Effector CD4-positive, alpha-beta T cell (primary cell): ENCODE results near the gene CADM1.

Source experiments
- DNase-seq: peaks from one replicate; pipeline ENCODE4 v3.0.0-alpha.2; 2020

The CADM1 gene

DNA sequence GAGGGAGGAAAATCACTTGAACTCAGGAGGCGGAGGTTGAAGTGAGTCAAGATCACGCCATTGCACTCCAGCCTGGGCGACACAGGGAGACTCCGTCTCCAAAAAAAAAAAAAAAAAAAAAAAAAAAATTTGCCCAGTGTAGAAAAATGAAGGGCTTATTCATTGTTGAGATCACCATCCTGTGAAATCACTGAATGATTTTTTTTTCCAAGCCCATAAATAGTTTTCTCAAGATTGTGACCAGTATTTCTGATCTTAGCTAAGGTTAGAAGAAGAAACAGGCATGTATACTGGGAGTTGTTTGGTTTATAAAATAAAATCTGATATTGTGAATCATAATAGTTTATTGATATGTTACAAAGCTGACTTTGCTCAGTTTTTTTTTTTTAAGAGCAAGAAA lies 269.4 kb downstream of the CADM1 start:
- DNase-seq = no peak

- no peak for DNase-seq
These were observed 277.7 kb downstream of the CADM1 start for GRCh38 chr11:115226556-115226955.

- no peak for DNase-seq
These were observed 279.7 kb downstream of the CADM1 start for GRCh38 chr11:115224551-115224950.

GRCh38 chr11:115222863-115223530 lies 281.2 kb downstream of the CADM1 start:
- no peak for DNase-seq

GRCh38 chr11:115222218-115222862 lies 281.9 kb downstream of the CADM1 start:
- no peak for DNase-seq

DNA sequence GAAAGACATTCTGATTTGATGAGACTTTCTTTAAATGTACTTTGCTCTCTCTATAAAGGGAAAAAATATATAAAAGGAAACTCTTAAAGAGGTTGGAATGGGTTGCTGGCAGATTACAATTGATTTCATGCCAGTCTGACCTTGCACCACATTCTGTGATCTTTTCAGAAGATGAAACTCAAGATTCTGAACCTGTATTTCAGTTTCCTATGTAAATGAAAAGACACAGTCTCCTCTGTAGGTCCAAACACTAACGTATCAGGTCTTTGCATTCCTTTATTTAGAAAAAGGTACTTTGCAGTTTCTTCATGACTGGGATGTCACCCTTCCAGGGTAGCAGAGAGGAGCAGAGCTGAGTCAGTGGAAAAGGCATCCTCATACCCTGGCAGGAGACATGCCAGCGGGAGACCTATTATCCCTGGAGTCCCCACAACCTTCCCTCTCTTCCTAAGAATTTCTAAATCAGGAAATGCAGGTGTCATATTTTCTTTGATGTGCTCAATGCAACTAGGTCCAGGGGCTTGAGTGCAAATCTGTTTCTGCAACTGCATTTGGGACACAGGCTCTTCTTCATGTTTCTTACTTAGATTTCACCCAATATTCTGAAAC lies 282.6 kb downstream of the CADM1 start:
- DNase-seq = no peak

- DNase-seq = no peak
These were observed 283.3 kb downstream of the CADM1 start for GRCh38 chr11:115220911-115221310.

DNA sequence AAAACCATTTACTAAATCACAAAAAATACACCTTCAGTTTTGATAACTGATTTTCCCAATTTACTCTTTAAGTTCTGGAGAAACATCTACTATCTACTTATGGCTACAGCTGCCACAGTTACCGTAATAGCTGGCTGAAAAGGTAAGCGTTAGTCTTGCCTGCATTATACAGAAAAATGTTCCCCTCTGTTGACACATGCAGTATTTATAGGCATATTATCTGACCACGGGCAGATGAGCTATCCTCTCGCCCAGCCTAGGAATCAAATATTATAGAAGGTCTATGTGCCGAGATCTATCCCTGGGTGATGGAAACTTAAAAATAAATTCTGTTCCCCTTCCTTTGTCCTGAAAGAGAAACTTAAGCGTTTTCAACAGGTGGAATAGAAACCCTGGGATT lies 283.8 kb downstream of the CADM1 start:
- DNase-seq = no peak

DNA sequence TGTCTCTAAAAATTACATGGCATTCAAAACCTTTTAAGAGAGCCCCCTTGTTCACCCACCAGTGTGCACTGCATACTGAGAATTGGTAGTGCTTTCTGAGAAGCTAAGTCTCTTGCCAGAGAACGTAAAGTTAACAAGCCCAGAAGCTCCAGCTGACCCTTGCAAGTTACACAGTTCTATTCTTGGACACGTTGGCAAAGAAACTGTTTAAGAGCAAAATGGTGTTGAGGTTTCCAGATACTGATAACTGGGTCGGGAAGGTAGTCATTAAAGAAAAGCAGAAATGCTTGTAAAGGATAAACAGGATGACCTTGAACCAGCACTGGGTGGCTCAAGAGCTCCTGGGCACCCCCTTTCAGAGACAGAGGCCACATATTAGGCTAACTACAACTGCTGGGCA lies 284.8 kb downstream of the CADM1 start:
- DNase-seq = no peak

DNA sequence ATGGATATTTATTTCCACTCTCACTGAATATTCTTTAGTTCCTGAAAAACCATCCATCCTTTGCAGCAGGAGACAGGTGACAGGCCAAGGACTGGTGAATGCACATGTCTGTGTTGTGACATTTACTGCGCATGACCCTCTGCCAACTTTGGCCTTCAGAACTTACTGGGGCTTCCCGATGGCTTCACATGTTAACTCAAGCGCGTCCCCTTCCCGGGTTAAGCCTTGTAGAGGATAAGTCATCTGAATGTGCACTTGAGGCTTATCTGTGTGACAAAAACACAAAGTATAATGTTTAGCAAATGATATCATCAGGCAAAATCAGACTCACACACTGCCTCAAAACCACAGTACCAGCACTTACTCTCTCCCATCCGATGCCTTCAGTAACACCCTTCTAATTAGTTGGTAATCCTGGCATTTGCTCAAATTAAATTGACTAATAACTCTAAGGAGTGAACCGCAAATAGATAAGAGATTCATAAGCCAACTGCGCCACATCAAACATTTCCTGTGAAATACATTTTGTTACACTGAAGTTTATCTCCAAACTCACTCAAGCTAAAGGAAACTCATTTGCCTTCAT lies 286.4 kb downstream of the CADM1 start:
- DNase-seq = no peak

- DNase-seq = no peak
These were observed 288.3 kb downstream of the CADM1 start for GRCh38 chr11:115215694-115216617.

DNA sequence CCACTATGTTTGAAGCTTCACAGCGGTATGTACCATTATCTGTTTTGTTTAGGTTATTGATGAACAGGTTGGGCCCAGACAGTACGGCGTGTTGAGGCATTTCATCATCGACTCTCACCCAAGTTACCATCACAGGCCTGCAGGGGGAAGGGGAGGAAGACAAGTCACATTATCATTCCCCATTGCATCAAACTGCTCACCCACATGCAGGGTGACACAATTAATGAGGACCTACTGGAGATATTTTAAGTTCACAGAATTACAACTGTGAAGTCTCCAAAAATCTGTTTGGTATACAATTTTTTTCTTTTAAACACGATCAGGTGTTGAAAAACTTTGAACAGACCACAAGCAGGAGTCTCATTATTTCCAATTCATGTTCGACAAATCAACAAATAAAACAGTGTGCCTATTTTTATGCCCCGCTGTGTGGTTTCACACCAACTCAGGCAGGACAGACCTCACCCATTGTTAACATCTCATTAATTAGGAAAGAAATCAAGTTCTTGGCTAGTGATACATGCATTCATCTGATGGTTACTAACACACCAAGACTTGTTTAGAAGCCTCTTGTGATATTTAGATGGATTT lies 289.5 kb downstream of the CADM1 start:
- no peak for DNase-seq

GRCh38 chr11:115213007-115213406 lies 291.2 kb downstream of the CADM1 start:
- DNase-seq = no peak

GRCh38 chr11:115208808-115209259 lies 295.4 kb downstream of the CADM1 start:
- DNase-seq = no peak

GRCh38 chr11:115207916-115208315 lies 296.3 kb downstream of the CADM1 start:
- DNase-seq = no peak

- DNase-seq = no peak
These were observed 297.0 kb downstream of the CADM1 start for GRCh38 chr11:115207166-115207591.

DNA sequence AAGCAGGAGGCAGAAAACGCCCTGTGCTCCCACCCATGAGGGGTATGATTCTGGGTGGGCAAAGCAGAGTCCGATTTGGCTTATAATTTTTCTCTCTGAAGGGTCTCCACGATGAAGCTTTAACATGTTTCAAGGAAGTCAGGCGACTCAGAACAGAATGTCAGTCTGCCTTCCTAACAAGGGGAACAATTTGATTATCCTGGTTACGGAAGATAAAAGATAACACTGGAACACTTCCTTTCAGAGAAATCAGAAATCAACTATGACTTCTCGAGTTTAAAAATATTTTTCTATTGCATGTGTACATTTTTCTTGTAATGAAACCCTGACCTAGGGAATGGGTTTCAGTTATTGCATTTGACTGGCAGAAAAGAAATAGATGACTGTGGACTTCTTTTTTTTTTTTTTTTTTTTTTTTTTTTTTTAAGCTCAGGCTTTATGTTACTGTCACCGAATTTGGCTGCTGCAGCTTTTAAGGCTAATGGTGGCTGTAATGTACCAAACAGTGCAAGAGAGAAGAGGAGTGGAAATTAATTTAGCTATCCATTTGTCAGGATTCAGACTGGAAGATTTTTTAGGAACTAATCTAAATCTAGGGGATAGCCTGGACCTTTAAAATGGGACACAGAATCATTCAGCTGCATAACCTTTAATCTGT lies 297.7 kb downstream of the CADM1 start:
- no peak for DNase-seq

GRCh38 chr11:115202900-115203552 lies 301.2 kb downstream of the CADM1 start:
- DNase-seq = no peak

DNA sequence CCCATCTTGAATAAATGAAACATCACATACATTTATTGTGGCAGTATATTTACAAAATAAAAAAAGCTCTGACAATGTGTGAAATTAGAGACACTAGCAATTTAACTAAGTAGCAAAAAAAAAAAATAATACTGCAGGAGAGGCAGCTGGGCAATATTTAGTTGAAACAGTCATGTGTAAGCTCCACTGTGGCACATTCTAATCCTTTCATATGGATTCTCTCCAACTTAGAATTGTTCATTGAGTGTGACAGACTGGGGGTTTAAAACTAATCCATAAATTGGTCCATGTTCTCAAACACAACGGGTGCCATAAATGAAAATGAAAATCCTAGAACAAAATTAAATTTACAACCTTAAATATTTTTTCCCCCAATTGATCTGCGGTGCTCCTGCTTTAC lies 302.1 kb downstream of the CADM1 start:
- no peak for DNase-seq

DNA sequence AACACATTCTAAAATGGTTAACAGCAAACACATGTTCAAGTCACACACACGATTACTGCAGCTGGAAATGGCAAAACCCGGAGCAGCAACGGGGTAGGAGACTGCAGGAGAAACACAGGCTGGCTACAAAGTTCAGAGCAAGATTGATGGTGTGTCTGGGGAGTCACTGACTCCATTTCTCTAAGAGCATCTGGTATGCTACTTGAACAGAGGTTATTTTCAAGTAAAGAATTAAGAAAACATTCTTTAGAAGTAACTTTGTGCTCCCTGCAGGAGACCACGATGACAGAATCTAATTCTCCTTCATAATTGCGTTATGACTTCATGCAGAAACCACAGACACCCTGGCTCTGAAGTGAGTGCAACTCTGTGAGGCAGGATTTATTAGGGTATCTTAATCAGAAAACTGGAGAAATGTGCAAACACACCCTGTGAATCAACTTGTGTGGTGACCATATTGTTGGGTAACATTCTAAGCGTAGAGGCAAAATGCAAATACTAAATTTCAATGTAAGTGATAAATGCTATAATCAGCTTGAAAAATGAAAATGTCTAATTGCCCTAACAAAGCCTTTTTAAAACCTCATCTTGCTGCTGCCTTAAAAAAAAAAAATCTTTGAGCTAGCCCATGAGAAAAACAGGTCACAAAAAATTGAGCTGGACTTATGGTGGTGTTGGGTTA lies 303.0 kb downstream of the CADM1 start:
- DNase-seq = no peak
